Endothelial cell of umbilical vein (primary cell): ENCODE results near the gene GTF2H3.

ENCODE experiments used
- CTCF ChIP-seq, 2 donors: IDR thresholded peaks; 1 replicate in 1 of 2; 2 replicates in 1 of 2; pipeline ENCODE4 v1.5.1; 2011; ENCODE audit warnings: low read length in 2 of 2, mild to moderate bottlenecking in 2 of 2, moderate library complexity in 2 of 2, control low read depth in 1 of 2, inconsistent platforms in 1 of 2, low read depth in 1 of 2; ENCODE audit not compliant: insufficient read depth in 1 of 2; ENCODE audit errors: extremely low read depth in 1 of 2
- EZH2 ChIP-seq: IDR thresholded peaks from 2 replicates; pipeline ENCODE4 v1.6.1; 2012; ENCODE audit warnings: borderline replicate concordance, low read depth, mild to moderate bottlenecking, moderate library complexity, low read length, inconsistent platforms; ENCODE audit not compliant: severe bottlenecking
- POLR2A ChIP-seq: IDR thresholded peaks from 2 replicates; pipeline ENCODE4 v1.6.1; 2012; ENCODE audit warnings: low read depth, mild to moderate bottlenecking, control low read depth, low read length
- POLR2AphosphoS5 ChIP-seq: IDR thresholded peaks from 2 replicates; pipeline ENCODE4 v1.6.1; 2012; ENCODE audit warnings: low read depth, mild to moderate bottlenecking, control low read depth, low read length, moderate library complexity; ENCODE audit not compliant: insufficient read depth

- no peak for TF ChIP-seq CTCF (IDR thresholded peaks at IDR 0.05; ENCODE audit: extremely low read depth in 1 of 2, insufficient read depth in 1 of 2, low read depth in 1 of 2, low read length in 2 of 2)
- no peak for TF ChIP-seq POLR2A
- no peak for TF ChIP-seq EZH2
- TF ChIP-seq POLR2AphosphoS5, result no peak
Measured at GRCh38 chr12:123597100-123597499, 36.5 kb upstream of the GTF2H3 start.
